H1 (cell line): ENCODE data around the gene ZC3H8. TPM values are rescaled to one million over a fixed set of nuclear protein-coding genes. Genes with fewer than 3 reads are reported as not detected.

Source experiments
- CTCF ChIA-PET: fragments of 300-600 bp; sonication (Branson Sonifier 250); formaldehyde crosslinking; loops from one replicate; lab custom pipeline; 2021; ENCODE audit not compliant: partially characterized antibody; lab: Charles Lee
- POLR2A ChIA-PET: fragments of 300-600 bp; sonication (Branson Sonifier 250); formaldehyde crosslinking; loops from one replicate; lab custom pipeline; 2021; ENCODE audit warnings: inconsistent platforms; ENCODE audit not compliant: partially characterized antibody; lab: Charles Lee
- DNase-seq, 2 experiments: peaks; one replicate each; pipeline versions ENCODE4 v3.0.0 to v3.0.0-alpha.2; 2010 to 2022; ENCODE audit warnings: low spot score in 2 of 2, low read depth in 1 of 2, mixed read lengths in 1 of 2
- FAIRE-seq: peaks from 2 replicates; lab custom pipeline; 2011; peaks lifted over from hg19 to GRCh38; lab: Jason Lieb, UNC
- H2AFZ ChIP-seq: 2 replicates; pipeline ENCODE4 v1.8.1; 2012; ENCODE audit warnings: low read length, inconsistent platforms
- H2AK5ac ChIP-seq: 2 replicates; pipeline ENCODE4 v1.6.1; 2013; ENCODE audit warnings: low read depth, low read length
- H2BK120ac ChIP-seq: replicated peaks from 2 replicates; pipeline ENCODE3; 2013; ENCODE audit warnings: low read depth, low read length, inconsistent platforms
- H2BK12ac ChIP-seq: 2 replicates; pipeline ENCODE4 v1.6.1; 2013; ENCODE audit warnings: low read depth, low read length
- H2BK15ac ChIP-seq: 2 replicates; pipeline ENCODE4 v1.6.1; 2013; ENCODE audit warnings: low read length
- H2BK20ac ChIP-seq: 2 replicates; pipeline ENCODE4 v1.6.1; 2013; ENCODE audit warnings: low read length
- H2BK5ac ChIP-seq: 2 replicates; pipeline ENCODE4 v1.6.1; 2013; ENCODE audit warnings: low read depth, low read length
- H3K14ac ChIP-seq: 2 replicates; pipeline ENCODE4 v1.6.1; 2013; ENCODE audit warnings: inconsistent platforms; ENCODE audit not compliant: insufficient read length
- H3K18ac ChIP-seq: 2 replicates; pipeline ENCODE4 v1.6.1; 2013; ENCODE audit warnings: low read length; ENCODE audit errors: extremely low read depth
- H3K23ac ChIP-seq: 2 replicates; pipeline ENCODE4 v1.6.1; 2013; ENCODE audit warnings: inconsistent platforms; ENCODE audit not compliant: insufficient read length
- H3K23me2 ChIP-seq: 2 replicates; pipeline ENCODE4 v1.6.1; 2013; ENCODE audit warnings: low read depth, low read length
- H3K27ac ChIP-seq: 2 replicates; pipeline ENCODE4 v1.6.1; 2011; ENCODE audit warnings: low read depth, low read length, inconsistent platforms
- H3K27me3 ChIP-seq, 4 experiments: replicated peaks in 1 of 4; 1 replicate in 1 of 4; 2 replicates in 3 of 4; pipeline versions ENCODE4 v1.6.1 to v1.8.1; 2011 to 2013; ENCODE audit warnings: low read length in 3 of 4, mild to moderate bottlenecking in 3 of 4, inconsistent platforms in 2 of 4, mixed read lengths in 2 of 4, moderate library complexity in 1 of 4; ENCODE audit not compliant: control insufficient read depth in 3 of 4, insufficient read depth in 3 of 4; ENCODE audit errors: extremely low read depth in 1 of 4
- H3K36me3 ChIP-seq, 4 experiments: 2 replicates each; pipeline versions ENCODE4 v1.6.1 to v1.8.1; 2011 to 2013; ENCODE audit warnings: mild to moderate bottlenecking in 4 of 4, low read length in 3 of 4, moderate library complexity in 2 of 4, control low read depth in 1 of 4, inconsistent platforms in 1 of 4; ENCODE audit not compliant: insufficient read depth in 4 of 4, control insufficient read depth in 2 of 4
- H3K4ac ChIP-seq: replicated peaks from 2 replicates; pipeline ENCODE3; 2013; ENCODE audit warnings: low read length, low read depth, mixed read lengths, inconsistent platforms; ENCODE audit not compliant: insufficient read length
- H3K4me1 ChIP-seq, 4 experiments: replicated peaks in 1 of 4; 1 replicate in 1 of 4; 2 replicates in 3 of 4; pipeline versions ENCODE4 v1.6.1 to v1.8.1; 2011 to 2013; ENCODE audit warnings: low read length in 3 of 4, inconsistent platforms in 2 of 4, mixed read lengths in 1 of 4; ENCODE audit not compliant: insufficient read depth in 4 of 4, control insufficient read depth in 3 of 4
- H3K4me2 ChIP-seq, 2 experiments: 2 replicates each; pipeline versions ENCODE4 v1.6.1 to v1.8.1; 2011 to 2013; ENCODE audit warnings: low read depth in 2 of 2, low read length in 2 of 2, control low read depth in 1 of 2, inconsistent platforms in 1 of 2, mild to moderate bottlenecking in 1 of 2; ENCODE audit not compliant: insufficient read depth in 1 of 2
- H3K4me3 ChIP-seq, 4 experiments: fragments of 200-600, 300-600 bp in 1 of 4; sonication (generic), shearing (Covaris generic), sonication (Bioruptor Twin) in 1 of 4; 2 replicates each; pipeline versions ENCODE4 v1.5.1 to v1.8.1; 2011 to 2016; ENCODE audit warnings: low read length in 4 of 4, low read depth in 3 of 4, control low read depth in 2 of 4, inconsistent platforms in 2 of 4, mild to moderate bottlenecking in 2 of 4, mixed read lengths in 1 of 4, moderate library complexity in 1 of 4; ENCODE audit not compliant: insufficient read depth in 2 of 4; ENCODE audit errors: extremely low read depth in 1 of 4
- H3K56ac ChIP-seq: replicated peaks from 2 replicates; pipeline ENCODE3; 2013; ENCODE audit warnings: low read depth, mild to moderate bottlenecking, mixed read lengths, low read length, inconsistent platforms; ENCODE audit not compliant: insufficient read length
- H3K79me1 ChIP-seq: 2 replicates; pipeline ENCODE4 v1.6.1; 2013; ENCODE audit warnings: low read depth, low read length, control low read depth
- H3K79me2 ChIP-seq, 2 experiments: 2 replicates each; pipeline versions ENCODE4 v1.6.1 to v1.8.1; 2012 to 2013; ENCODE audit warnings: low read length in 2 of 2, mild to moderate bottlenecking in 2 of 2, inconsistent platforms in 1 of 2; ENCODE audit not compliant: insufficient read depth in 2 of 2, control insufficient read depth in 1 of 2
- H3K9ac ChIP-seq, 4 experiments: replicated peaks in 1 of 4; 1 replicate in 1 of 4; 2 replicates in 3 of 4; pipeline versions ENCODE4 v1.6.1 to v1.8.1; 2011 to 2013; ENCODE audit warnings: low read depth in 3 of 4, low read length in 3 of 4, control low read depth in 2 of 4, mild to moderate bottlenecking in 2 of 4, moderate library complexity in 2 of 4, inconsistent platforms in 1 of 4; ENCODE audit errors: extremely low read depth in 1 of 4
- H3K9me3 ChIP-seq, 2 experiments: 2 replicates each; pipeline versions ENCODE4 v1.6.1 to v1.8.1; 2012 to 2013; ENCODE audit warnings: mild to moderate bottlenecking in 2 of 2, moderate library complexity in 2 of 2, control low read depth in 1 of 2, inconsistent platforms in 1 of 2, low read depth in 1 of 2, low read length in 1 of 2, mixed read lengths in 1 of 2; ENCODE audit not compliant: insufficient read depth in 2 of 2
- H4K20me1 ChIP-seq, 2 experiments: replicated peaks in 1 of 2; 2 replicates each; pipeline versions ENCODE3 to v1.8.1; 2011 to 2013; ENCODE audit warnings: inconsistent platforms in 2 of 2, low read length in 2 of 2, mild to moderate bottlenecking in 1 of 2; ENCODE audit not compliant: insufficient read depth in 2 of 2, control insufficient read depth in 1 of 2
- H4K5ac ChIP-seq: 2 replicates; pipeline ENCODE4 v1.6.1; 2013; ENCODE audit warnings: low read length, low read depth, mixed read lengths, inconsistent platforms; ENCODE audit not compliant: insufficient read length
- H4K8ac ChIP-seq: 2 replicates; pipeline ENCODE4 v1.8.0; 2013; ENCODE audit warnings: mild to moderate bottlenecking, moderate library complexity, low read length, inconsistent platforms; ENCODE audit not compliant: insufficient read depth; ENCODE audit errors: extremely low read depth
- H4K91ac ChIP-seq: replicated peaks from 2 replicates; pipeline ENCODE3; 2013; ENCODE audit warnings: low read length, mixed read lengths, inconsistent platforms; ENCODE audit not compliant: insufficient read length
- BACH1 ChIP-seq: IDR thresholded peaks from 2 replicates; pipeline ENCODE4 v1.6.1; 2012; ENCODE audit warnings: low read length, improper control_type of control experiment
- BCL11A ChIP-seq, 2 experiments: IDR thresholded peaks; one replicate each; pipeline ENCODE4 v1.6.1; 2011; ENCODE audit warnings: low read depth in 2 of 2, low read length in 2 of 2, mild to moderate bottlenecking in 2 of 2
- CHD1 ChIP-seq: IDR thresholded peaks from 2 replicates; pipeline ENCODE4 v1.6.1; 2012; ENCODE audit warnings: low read depth, low read length, improper control_type of control experiment
- FOSL1 ChIP-seq: IDR thresholded peaks from 2 replicates; pipeline ENCODE4 v1.6.1; 2011; ENCODE audit warnings: mild to moderate bottlenecking, low read depth, low read length, moderate library complexity; ENCODE audit not compliant: insufficient read depth
- HDAC2 ChIP-seq, 2 experiments: fragments of 300-600 bp in 1 of 2; sonication (generic) in 1 of 2; IDR thresholded peaks; 2 replicates each; pipeline ENCODE4 v1.6.1; 2011 to 2012; ENCODE audit warnings: low read depth in 2 of 2, low read length in 2 of 2, mild to moderate bottlenecking in 2 of 2, moderate library complexity in 2 of 2, borderline replicate concordance in 1 of 2, inconsistent platforms in 1 of 2
- JUN ChIP-seq: IDR thresholded peaks from 2 replicates; pipeline ENCODE4 v1.6.1; 2011; ENCODE audit warnings: low read depth, mild to moderate bottlenecking, improper control_type of control experiment, low read length
- RFX5 ChIP-seq: IDR thresholded peaks from 2 replicates; pipeline ENCODE4 v1.6.1; 2011; ENCODE audit warnings: low read depth, low read length, improper control_type of control experiment, borderline replicate concordance
- SIRT6 ChIP-seq: IDR thresholded peaks from one replicate; pipeline ENCODE4 v1.7.1; 2012; ENCODE audit warnings: low read length, inconsistent platforms
- SIX5 ChIP-seq: IDR thresholded peaks from 2 replicates; pipeline ENCODE4 v1.6.1; 2011; ENCODE audit warnings: mild to moderate bottlenecking, low read depth, low read length
- SRF ChIP-seq: IDR thresholded peaks from 2 replicates; pipeline ENCODE4 v1.6.1; 2011; ENCODE audit warnings: mild to moderate bottlenecking, low read depth, low read length, moderate library complexity
- TAF1 ChIP-seq: IDR thresholded peaks from 2 replicates; pipeline ENCODE4 v1.6.1; 2011; ENCODE audit warnings: mild to moderate bottlenecking, low read depth, low read length
- TAF7 ChIP-seq: optimal IDR thresholded peaks from 2 replicates; pipeline ENCODE3; 2011; ENCODE audit warnings: low read depth, mild to moderate bottlenecking, inconsistent platforms, low read length, moderate library complexity, borderline replicate concordance
- YY1 ChIP-seq: IDR thresholded peaks from 2 replicates; pipeline ENCODE4 v1.6.1; 2011; ENCODE audit warnings: low read depth, mild to moderate bottlenecking, low read length
- polyA plus RNA-seq, 7 experiments: library from polyadenylated mRNA; depleted of rRNA in 3 of 7; stranded (reverse) in 5 of 7; unstranded in 2 of 7; fragments of >200 nt in 5 of 7; fragments of 200-250 nt in 2 of 7; gene quantifications; 1 replicate in 5 of 7; 2 replicates in 1 of 7; 4 replicates in 1 of 7; pipeline versions ENCODE4 v1.2.1 to v1.2.3, GENCODE V29; 2011 to 2013; ENCODE audit warnings: missing spikeins in 2 of 7, mixed read lengths in 2 of 7
- total RNA-seq: library from RNA; stranded (reverse); fragmentation: NEBNext Ultra II Directional; extraction: Animal tissue kit (Norgen Biotek cat#: 25700); gene quantifications from 2 replicates; pipeline ENCODE4 v1.2.1, GENCODE V29; 2021

ZC3H8 gene
- total and polyA plus RNA-seq, 2 of the 8 experiments (the other 6 are each of a cell fraction or from before 2014, with no cell fraction given), result 1.9 to 7.1 TPM

GRCh38 chr2:112198780-112199179, 56.1 kb downstream of the ZC3H8 start:
- Histone ChIP-seq H4K91ac (no peak overlapping the region), H3K4ac (no peak overlapping the region), H3K23me2 (no peaks in the 10 kb centered on the region), H4K8ac (no peak overlapping the region; the same call in 1 of the 2 replicates), H2BK5ac (no peak overlapping the region), H3K27me3 (no peaks in the 10 kb centered on the region), H3K4me1 (no peaks in the 10 kb centered on the region; a peak in 1 of 7 replicates), H3K27ac (no peak overlapping the region), H2BK15ac (no peak overlapping the region), H3K9ac (no peak overlapping the region), H4K5ac (no peak overlapping the region), H3K4me2 (no peak overlapping the region), H4K20me1 (no peaks in the 10 kb centered on the region), H3K4me3 (no peak overlapping the region), H2BK120ac (no peak overlapping the region), H3K23ac (no peak overlapping the region), H2AFZ (no peak overlapping the region), H3K36me3 (no peaks in the 10 kb centered on the region), H2BK20ac (no peak overlapping the region), H2BK12ac (no peak overlapping the region), H3K56ac (no peak overlapping the region), H3K14ac (no peak overlapping the region), H3K18ac (no peak overlapping the region), H3K9me3 (peaks cover 0 to 5% of the 10 kb centered on the region in 2 experiments; a peak in 1 of 4 replicates), H3K79me2 (no peaks in the 10 kb centered on the region), H2AK5ac (no peak overlapping the region), H3K79me1 (no peaks in the 10 kb centered on the region)
- no peak for FAIRE-seq
- TF ChIP-seq BACH1 (no peak), FOSL1 (no peak), CHD1 (no peak), JUN (no peak), SRF (no peak), TAF1 (no peak), RFX5 (no peak), BCL11A (IDR thresholded peaks at IDR 0.05; ENCODE audit: low read depth in 2 of 2, low read length in 2 of 2) (no peak), TAF7 (no peak), SIX5 (no peak), SIRT6 (no peak), YY1 (no peak), HDAC2 (IDR thresholded peaks at IDR 0.05; ENCODE audit: borderline replicate concordance in 1 of 2, low read depth in 2 of 2, low read length in 2 of 2) (no peak)
- no peak for DNase-seq
- CTCF ChIA-PET, result no interaction called here
- POLR2A ChIA-PET, result no interaction called here
